Mesenchymal stem cell (in vitro differentiated cells and primary cell): ENCODE results near the gene PCSK7.

ENCODE experiments used
- DNase-seq: peaks from one replicate; pipeline ENCODE4 v3.0.0-alpha.2; 2013
- H2AFZ ChIP-seq: one replicate; pipeline ENCODE4 v1.6.1; 2013; ENCODE audit warnings: low read depth, mild to moderate bottlenecking, control low read depth, inconsistent platforms, low read length, moderate library complexity
- H2AK5ac ChIP-seq: 2 replicates; pipeline ENCODE4 v1.6.1; 2013; ENCODE audit warnings: low read length, moderate library complexity, mild to moderate bottlenecking, inconsistent platforms; ENCODE audit not compliant: severe bottlenecking
- H2BK120ac ChIP-seq: one replicate; pipeline ENCODE4 v1.6.1; 2013; ENCODE audit warnings: low read depth, mild to moderate bottlenecking, inconsistent platforms, low read length, moderate library complexity
- H2BK12ac ChIP-seq, 2 experiments: one replicate each; pipeline ENCODE4 v1.6.1; 2013; ENCODE audit warnings: inconsistent platforms in 2 of 2, low read length in 2 of 2, mild to moderate bottlenecking in 2 of 2, moderate library complexity in 2 of 2, control low read depth in 1 of 2
- H2BK15ac ChIP-seq: one replicate; pipeline ENCODE4 v1.6.1; 2013; ENCODE audit warnings: mild to moderate bottlenecking, low read depth, inconsistent platforms; ENCODE audit not compliant: poor library complexity, severe bottlenecking
- H2BK5ac ChIP-seq: 2 replicates; pipeline ENCODE4 v1.6.1; 2013; ENCODE audit warnings: low read depth, mild to moderate bottlenecking, low read length, control low read depth, inconsistent platforms; ENCODE audit not compliant: poor library complexity, severe bottlenecking
- H3K14ac ChIP-seq, 2 experiments: one replicate each; pipeline ENCODE4 v1.6.1; 2013; ENCODE audit warnings: inconsistent platforms in 2 of 2, low read length in 2 of 2, control low read depth in 1 of 2, mild to moderate bottlenecking in 1 of 2, moderate library complexity in 1 of 2
- H3K18ac ChIP-seq, 2 experiments: one replicate each; pipeline ENCODE4 v1.6.1; 2013; ENCODE audit warnings: inconsistent platforms in 2 of 2, low read length in 2 of 2, control low read depth in 1 of 2, low read depth in 1 of 2, mild to moderate bottlenecking in 1 of 2
- H3K23ac ChIP-seq, 2 experiments: one replicate each; pipeline ENCODE4 v1.6.1; 2013; ENCODE audit warnings: inconsistent platforms in 2 of 2, low read length in 2 of 2, mild to moderate bottlenecking in 2 of 2, moderate library complexity in 2 of 2, control low read depth in 1 of 2
- H3K27ac ChIP-seq: 2 replicates; pipeline ENCODE4 v1.5.1; 2013; ENCODE audit warnings: mild to moderate bottlenecking, moderate library complexity, low read length, control low read depth, inconsistent platforms; ENCODE audit not compliant: poor library complexity, severe bottlenecking
- H3K27me3 ChIP-seq, 2 experiments: 2 replicates each; pipeline versions ENCODE4 v1.6.1 to v1.7.0; 2013; ENCODE audit warnings: low read length in 2 of 2, mild to moderate bottlenecking in 2 of 2, moderate library complexity in 2 of 2, control low read depth in 1 of 2, inconsistent platforms in 1 of 2; ENCODE audit not compliant: control insufficient read depth in 1 of 2, insufficient read depth in 1 of 2
- H3K36me3 ChIP-seq, 2 experiments: 2 replicates each; pipeline versions ENCODE4 v1.6.1 to v1.7.0; 2013; ENCODE audit warnings: low read length in 2 of 2, control low read depth in 1 of 2, inconsistent platforms in 1 of 2, low read depth in 1 of 2, mild to moderate bottlenecking in 1 of 2; ENCODE audit not compliant: insufficient read depth in 2 of 2, control insufficient read depth in 1 of 2
- H3K4ac ChIP-seq, 2 experiments: one replicate each; pipeline ENCODE4 v1.6.1; 2013; ENCODE audit warnings: inconsistent platforms in 2 of 2, low read length in 2 of 2, mild to moderate bottlenecking in 2 of 2, moderate library complexity in 2 of 2, control low read depth in 1 of 2, low read depth in 1 of 2
- H3K4me1 ChIP-seq: 2 replicates; pipeline ENCODE4 v1.6.1; 2013; ENCODE audit warnings: low read depth, low read length, control low read depth; ENCODE audit not compliant: control insufficient read depth, insufficient read depth
- H3K4me2 ChIP-seq: 2 replicates; pipeline ENCODE4 v1.6.1; 2013; ENCODE audit warnings: low read length, mild to moderate bottlenecking, inconsistent platforms; ENCODE audit not compliant: poor library complexity, severe bottlenecking
- H3K4me3 ChIP-seq, 2 experiments: 2 replicates each; pipeline versions ENCODE4 v1.5.1 to v1.7.0; 2013; ENCODE audit warnings: low read length in 2 of 2, mild to moderate bottlenecking in 2 of 2, control low read depth in 1 of 2, low read depth in 1 of 2; ENCODE audit not compliant: insufficient read depth in 1 of 2
- H3K79me1 ChIP-seq: replicated peaks from 2 replicates; pipeline ENCODE4 v1.6.1; 2013; ENCODE audit warnings: mild to moderate bottlenecking, control low read depth, low read length, inconsistent platforms; ENCODE audit not compliant: poor library complexity, severe bottlenecking
- H3K9ac ChIP-seq: 2 replicates; pipeline ENCODE4 v1.7.0; 2013; ENCODE audit warnings: mild to moderate bottlenecking, low read length, moderate library complexity
- H3K9me3 ChIP-seq: 2 replicates; pipeline ENCODE4 v1.7.0; 2013; ENCODE audit warnings: mild to moderate bottlenecking, low read length; ENCODE audit not compliant: control insufficient read depth
- H4K8ac ChIP-seq: one replicate; pipeline ENCODE4 v1.6.1; 2013; ENCODE audit warnings: inconsistent platforms, mild to moderate bottlenecking, low read length, moderate library complexity
- H4K91ac ChIP-seq: one replicate; pipeline ENCODE4 v1.6.1; 2013; ENCODE audit warnings: mild to moderate bottlenecking, low read length, inconsistent platforms
- WGBS: methylation state at CpG from one replicate; pipeline ENCODE4 v1.1.7; 2013; ENCODE audit warnings: mixed read lengths; 5-methylcytosine and 5-hydroxymethylcytosine counted together

Gene PCSK7

DNA sequence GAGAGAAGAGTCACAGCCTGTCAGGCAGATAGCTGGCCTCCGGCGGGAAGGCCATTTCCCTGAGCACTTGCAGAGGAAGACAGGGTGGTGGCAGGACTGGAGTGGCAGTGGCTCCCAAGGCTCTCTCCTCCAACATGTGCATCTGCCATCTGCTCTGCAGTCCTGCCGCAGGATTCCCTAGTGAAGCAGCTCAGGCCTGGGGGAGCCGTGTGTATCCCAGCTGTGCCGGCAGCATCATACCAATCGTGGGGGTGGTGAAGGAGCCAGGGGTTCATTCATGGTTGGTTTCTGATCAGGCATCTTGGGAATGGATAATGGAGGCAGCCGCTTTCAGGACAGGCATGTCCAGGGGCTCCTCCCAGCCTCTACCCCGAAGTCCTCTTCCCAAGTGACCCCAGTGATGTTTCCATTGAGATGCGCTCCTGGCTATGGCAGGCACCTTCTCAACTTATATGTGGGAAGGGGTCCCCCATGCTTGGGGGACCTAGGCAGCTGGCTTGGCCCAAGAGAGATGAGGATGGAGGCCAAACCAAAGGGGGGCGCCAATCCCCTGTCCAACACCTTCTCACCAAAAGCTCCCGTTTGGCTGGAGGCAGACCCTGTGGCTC is 26.6 kb downstream of the PCSK7 start:
- H3K4me2 ChIP-seq, result no peak overlapping the region
- H3K27ac ChIP-seq, result peak overlapping the region; percentile 1
- 97% methylated on average over 9 of the region's 11 CpGs for WGBS
- peaks cover 4% of the 10 kb centered on the region for H3K79me1 ChIP-seq
- no peak overlapping the region for H4K91ac ChIP-seq
- H3K4me1 ChIP-seq, result peaks cover 43% of the 10 kb centered on the region
- no peak overlapping the region for H2BK5ac ChIP-seq
- no peak overlapping the region for H4K8ac ChIP-seq
- H3K18ac ChIP-seq, result no peak overlapping the region
- no peak overlapping the region for H2BK15ac ChIP-seq
- H3K23ac ChIP-seq, result no peak overlapping the region
- no peak overlapping the region for H3K4me3 ChIP-seq
- H2BK120ac ChIP-seq, result no peak overlapping the region
- H3K4ac ChIP-seq, result no peak overlapping the region
- no peak overlapping the region for H2AK5ac ChIP-seq
- no peak overlapping the region for H2BK12ac ChIP-seq
- no peak overlapping the region for H3K9ac ChIP-seq
- no peak overlapping the region for H2AFZ ChIP-seq
- H3K14ac ChIP-seq, result no peak overlapping the region
- H3K27me3 ChIP-seq, result no peaks in the 10 kb centered on the region
- no peak for DNase-seq
- H3K9me3 ChIP-seq, result no peaks in the 10 kb centered on the region
- peaks cover 28 to 52% of the 10 kb centered on the region in 2 experiments for H3K36me3 ChIP-seq

DNA sequence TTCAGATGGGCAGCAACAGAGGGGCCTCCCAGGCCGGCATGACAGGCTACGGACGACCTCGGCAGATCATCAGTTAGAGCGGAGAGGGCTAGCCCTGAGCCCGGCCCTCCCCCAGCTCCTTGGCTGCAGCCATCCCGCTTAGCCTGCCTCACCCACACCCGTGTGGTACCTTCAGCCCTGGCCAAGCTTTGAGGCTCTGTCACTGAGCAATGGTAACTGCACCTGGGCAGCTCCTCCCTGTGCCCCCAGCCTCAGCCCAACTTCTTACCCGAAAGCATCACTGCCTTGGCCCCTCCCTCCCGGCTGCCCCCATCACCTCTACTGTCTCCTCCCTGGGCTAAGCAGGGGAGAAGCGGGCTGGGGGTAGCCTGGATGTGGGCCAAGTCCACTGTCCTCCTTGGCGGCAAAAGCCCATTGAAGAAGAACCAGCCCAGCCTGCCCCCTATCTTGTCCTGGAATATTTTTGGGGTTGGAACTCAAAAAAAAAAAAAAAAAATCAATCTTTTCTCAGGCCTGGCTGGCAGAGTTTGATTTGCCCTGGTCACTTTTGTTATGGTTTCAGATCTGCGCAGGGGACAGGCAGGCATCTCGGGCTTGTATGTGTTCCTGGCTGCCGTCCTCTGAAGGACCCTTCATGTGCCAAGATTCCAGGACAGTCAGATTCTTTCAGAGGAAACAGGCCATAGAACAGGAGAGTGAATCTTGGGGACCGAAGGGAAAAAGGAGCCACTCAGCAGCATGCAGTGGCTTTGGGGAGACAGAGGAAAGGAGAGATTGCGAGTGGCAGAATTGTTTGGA is 27.4 kb downstream of the PCSK7 start:
- Histone ChIP-seq H3K4me1 (peaks cover 48% of the 10 kb centered on the region), H3K9me3 (no peaks in the 10 kb centered on the region), H2BK120ac (no peak overlapping the region), H3K9ac (no peak overlapping the region), H3K4me3 (no peak overlapping the region), H3K4me2 (no peak overlapping the region), H3K23ac (no peak overlapping the region), H4K8ac (no peak overlapping the region), H2AFZ (no peak overlapping the region), H3K27me3 (no peaks in the 10 kb centered on the region), H3K27ac (peak overlapping the region; percentile 1), H3K14ac (no peak overlapping the region), H2BK15ac (no peak overlapping the region), H4K91ac (no peak overlapping the region), H3K36me3 (peaks cover 25 to 52% of the 10 kb centered on the region in 2 experiments), H2BK12ac (no peak overlapping the region), H3K18ac (no peak overlapping the region), H3K79me1 (peaks cover 4% of the 10 kb centered on the region), H2BK5ac (no peak overlapping the region), H3K4ac (no peak overlapping the region), H2AK5ac (no peak overlapping the region)
- no peak for DNase-seq
- 91% methylated on average over 17 of the region's 17 CpGs for WGBS

DNA sequence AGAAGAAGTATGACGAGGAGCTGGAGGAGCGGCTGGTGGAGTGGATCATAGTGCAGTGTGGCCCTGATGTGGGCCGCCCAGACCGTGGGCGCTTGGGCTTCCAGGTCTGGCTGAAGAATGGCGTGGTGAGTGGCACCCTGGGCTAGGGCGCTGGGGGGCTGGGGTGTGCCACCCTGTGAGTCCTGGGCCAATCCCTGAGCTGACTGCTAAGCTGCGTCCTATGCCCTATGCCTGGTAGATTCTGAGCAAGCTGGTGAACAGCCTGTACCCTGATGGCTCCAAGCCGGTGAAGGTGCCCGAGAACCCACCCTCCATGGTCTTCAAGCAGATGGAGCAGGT is 28.8 kb downstream of the PCSK7 start:
- Histone ChIP-seq H3K14ac (no peak overlapping the region), H3K9me3 (no peaks in the 10 kb centered on the region), H3K4me1 (peaks cover 54% of the 10 kb centered on the region), H3K4me2 (peak overlapping the region; percentile 85), H3K27me3 (no peaks in the 10 kb centered on the region), H4K8ac (no peak overlapping the region), H2BK15ac (no peak overlapping the region), H2AK5ac (no peak overlapping the region), H2BK12ac (no peak overlapping the region), H3K4ac (no peak overlapping the region), H3K9ac (no peak overlapping the region), H2BK5ac (no peak overlapping the region), H3K4me3 (no peak overlapping the region), H3K36me3 (peaks cover 25 to 49% of the 10 kb centered on the region in 2 experiments), H4K91ac (no peak overlapping the region), H3K23ac (peak overlapping the region in 1 of 2 experiments; percentile 14), H3K27ac (peak overlapping the region; percentile 13), H2AFZ (no peak overlapping the region), H3K18ac (no peak overlapping the region), H2BK120ac (no peak overlapping the region), H3K79me1 (peaks cover 4% of the 10 kb centered on the region)
- WGBS, result 94% methylated on average over 10 of the region's 10 CpGs
- DNase-seq, result no peak

DNA sequence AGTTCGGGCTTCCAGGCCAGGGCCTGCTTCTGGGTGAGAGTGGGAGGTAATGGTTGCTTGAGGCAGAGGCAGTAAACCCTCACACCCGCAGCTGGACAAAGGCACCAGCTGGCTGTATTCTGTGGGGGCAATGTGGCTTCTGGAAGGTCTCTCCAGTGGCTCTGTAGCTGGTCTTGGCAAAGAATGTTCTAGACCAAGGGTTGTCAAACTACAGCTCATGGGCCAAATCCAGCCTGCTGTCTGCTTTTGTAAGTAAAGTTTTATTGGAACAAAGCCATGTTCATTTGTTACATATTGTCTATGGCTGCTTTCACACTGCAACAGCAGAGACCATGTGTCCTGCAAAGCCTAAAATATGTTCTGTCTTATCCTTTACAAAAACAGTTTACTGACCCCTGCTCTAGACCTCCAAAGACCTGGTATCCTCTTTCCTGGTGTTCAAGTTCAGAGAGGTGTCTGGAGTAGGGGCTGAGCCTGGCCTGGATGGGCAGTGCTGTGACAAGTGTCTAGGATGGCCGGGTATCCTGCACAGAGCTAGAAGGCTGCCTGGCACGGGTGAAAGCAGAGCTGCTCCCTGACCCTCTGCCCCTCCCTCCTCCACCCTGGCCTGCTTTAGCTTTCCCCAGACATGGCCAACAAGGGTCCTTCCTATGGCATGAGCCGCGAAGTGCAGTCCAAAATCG is 29.3 kb downstream of the PCSK7 start:
- Histone ChIP-seq H3K36me3 (peaks cover 25 to 49% of the 10 kb centered on the region in 2 experiments), H2BK5ac (no peak overlapping the region), H3K27ac (peak overlapping the region; percentile 96), H3K9ac (no peak overlapping the region), H2BK12ac (no peak overlapping the region), H2BK15ac (no peak overlapping the region), H2AK5ac (no peak overlapping the region), H3K4ac (no peak overlapping the region), H3K4me3 (no peak overlapping the region), H3K4me1 (peaks cover 59% of the 10 kb centered on the region), H3K23ac (peak overlapping the region in 1 of 2 experiments; percentile 14), H2AFZ (no peak overlapping the region), H3K14ac (no peak overlapping the region), H3K79me1 (peaks cover 4% of the 10 kb centered on the region), H3K9me3 (no peaks in the 10 kb centered on the region), H3K18ac (no peak overlapping the region), H3K4me2 (peak overlapping the region; percentile 85), H3K27me3 (no peaks in the 10 kb centered on the region), H4K91ac (no peak overlapping the region), H4K8ac (no peak overlapping the region), H2BK120ac (no peak overlapping the region)
- WGBS, result 96% methylated on average over 6 of the region's 7 CpGs
- no peak for DNase-seq
